Peyer's patch (tissue), 4 donors: ENCODE data around the gene CMTM1.

ENCODE experiments used
- POLR2A ChIP-seq, 2 donors: fragments of 450-650 bp; IDR thresholded peaks; one replicate each; pipeline ENCODE4 v1.5.1; 2017; ENCODE audit warnings: antibody characterized with exemption in 2 of 2, mild to moderate bottlenecking in 2 of 2, moderate library complexity in 2 of 2
- TF ChIP-seq, protein P1 (sequence below), 6 experiments: fragments of 450-650 bp in 4 of 6; fragments of 200-600 bp in 2 of 6; sonication (generic) in 1 of 6; IDR thresholded peaks; one replicate each; pipeline ENCODE4 v1.5.1; 2017 to 2019; ENCODE audit warnings: antibody characterized with exemption in 6 of 6, mild to moderate bottlenecking in 3 of 6, moderate library complexity in 1 of 6

GRCh38 chr16:66572356-66572755 is 6.1 kb downstream of the CMTM1 start:
- TF ChIP-seq POLR2A (IDR thresholded peaks at IDR 0.05), result no peak
- TF ChIP-seq, protein P1, sequence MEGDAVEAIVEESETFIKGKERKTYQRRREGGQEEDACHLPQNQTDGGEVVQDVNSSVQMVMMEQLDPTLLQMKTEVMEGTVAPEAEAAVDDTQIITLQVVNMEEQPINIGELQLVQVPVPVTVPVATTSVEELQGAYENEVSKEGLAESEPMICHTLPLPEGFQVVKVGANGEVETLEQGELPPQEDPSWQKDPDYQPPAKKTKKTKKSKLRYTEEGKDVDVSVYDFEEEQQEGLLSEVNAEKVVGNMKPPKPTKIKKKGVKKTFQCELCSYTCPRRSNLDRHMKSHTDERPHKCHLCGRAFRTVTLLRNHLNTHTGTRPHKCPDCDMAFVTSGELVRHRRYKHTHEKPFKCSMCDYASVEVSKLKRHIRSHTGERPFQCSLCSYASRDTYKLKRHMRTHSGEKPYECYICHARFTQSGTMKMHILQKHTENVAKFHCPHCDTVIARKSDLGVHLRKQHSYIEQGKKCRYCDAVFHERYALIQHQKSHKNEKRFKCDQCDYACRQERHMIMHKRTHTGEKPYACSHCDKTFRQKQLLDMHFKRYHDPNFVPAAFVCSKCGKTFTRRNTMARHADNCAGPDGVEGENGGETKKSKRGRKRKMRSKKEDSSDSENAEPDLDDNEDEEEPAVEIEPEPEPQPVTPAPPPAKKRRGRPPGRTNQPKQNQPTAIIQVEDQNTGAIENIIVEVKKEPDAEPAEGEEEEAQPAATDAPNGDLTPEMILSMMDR (IDR thresholded peaks at IDR 0.05), result no peak
